Stimulated activated CD8-positive, alpha-beta memory T cell treated with anti-CD3 and anti-CD28 coated beads, Interleukin-15, amount 100 ng/mL, for 1 hour (primary cell): ENCODE results near the gene GTF2A2.
"Not testable (repeated sequence)": the region's sequence is repeated elsewhere in the genome, so short reads cannot be mapped to it uniquely, and the experiment has no call there.

Source experiments
- DNase-seq: peaks from one replicate; pipeline ENCODE4 v3.0.0-alpha.2; 2020; ENCODE audit warnings: low read depth

GTF2A2 gene

DNA sequence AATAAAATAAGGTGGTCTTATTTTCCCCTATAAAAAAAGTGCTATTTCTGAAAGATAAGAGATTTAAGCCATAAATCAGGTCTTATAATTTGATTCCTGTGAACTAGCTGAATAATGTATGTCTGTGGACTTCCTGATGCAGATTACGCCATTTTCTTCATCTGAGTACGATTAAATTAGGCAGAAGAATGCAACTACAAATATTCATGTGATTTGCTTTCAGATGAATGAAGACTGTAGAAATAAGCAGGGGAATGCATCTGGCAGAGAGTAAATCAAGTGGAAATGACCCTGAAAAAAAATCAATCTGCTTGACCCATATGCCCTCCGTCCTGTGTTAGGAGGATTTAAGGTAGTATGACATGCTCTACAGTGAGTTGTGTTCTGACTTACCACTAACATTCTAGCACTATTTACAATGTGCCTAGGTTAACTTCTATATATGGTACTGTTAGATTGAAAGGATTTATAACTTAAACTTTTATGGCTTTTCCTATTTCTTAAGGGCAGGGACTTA is 17.1 kb upstream of the GTF2A2 start:
- DNase-seq: no peak

GRCh38 chr15:59668556-59668955 is 11.2 kb upstream of the GTF2A2 start:
- DNase-seq: no peak

GRCh38 chr15:59662260-59662659 is 4.9 kb upstream of the GTF2A2 start:
- no peak for DNase-seq

GRCh38 chr15:59659366-59659765 is 2.1 kb upstream of the GTF2A2 start:
- no peak for DNase-seq

DNA sequence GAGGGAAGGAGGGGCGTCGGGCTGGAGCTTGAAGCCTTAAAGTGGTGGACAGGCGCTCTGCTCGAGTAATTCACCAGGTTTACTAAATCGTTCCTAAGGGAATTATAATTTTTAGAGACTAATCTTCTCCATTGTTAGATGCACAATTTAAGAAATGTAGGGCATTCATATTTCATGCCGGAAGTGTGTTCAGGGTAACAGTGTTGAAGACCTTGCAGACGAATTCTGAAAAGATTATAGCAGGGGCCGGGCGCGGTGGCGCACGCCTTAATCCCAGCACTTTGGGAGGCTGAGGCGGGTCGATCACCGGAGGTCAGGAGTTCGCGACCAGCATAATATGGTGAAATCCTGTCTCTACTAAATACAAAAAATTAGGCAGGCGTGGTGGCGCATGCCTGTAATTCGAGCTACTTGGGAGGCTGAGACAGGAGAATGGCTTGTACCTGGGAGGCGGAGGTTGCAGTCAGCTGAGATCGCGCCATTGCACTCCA is 365 bp upstream of the GTF2A2 start:
- DNase-seq: no peak

- no peak for DNase-seq
Observed at GRCh38 chr15:59654046-59654445, 3.3 kb downstream of the GTF2A2 start.

DNA sequence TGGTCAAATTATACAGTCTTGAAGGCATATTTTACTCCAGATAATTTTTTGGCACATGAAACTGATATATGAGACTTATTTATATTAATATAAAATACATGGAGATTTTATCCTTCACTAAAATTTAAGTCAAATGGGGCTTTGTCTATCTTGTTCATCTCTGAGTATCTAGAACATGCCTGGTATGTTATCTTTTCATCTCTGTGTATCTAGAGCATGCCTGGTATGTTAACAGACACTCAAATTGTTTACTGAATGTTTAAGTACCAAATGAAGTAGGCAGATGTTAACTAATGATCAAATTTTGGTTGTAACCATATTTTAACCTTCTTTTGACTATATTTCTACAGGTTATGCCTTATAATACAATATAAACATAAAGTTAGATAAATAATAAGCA is 7.7 kb downstream of the GTF2A2 start:
- no peak for DNase-seq

- no peak for DNase-seq
Observed at GRCh38 chr15:59647085-59647484, 10.2 kb downstream of the GTF2A2 start.

DNA sequence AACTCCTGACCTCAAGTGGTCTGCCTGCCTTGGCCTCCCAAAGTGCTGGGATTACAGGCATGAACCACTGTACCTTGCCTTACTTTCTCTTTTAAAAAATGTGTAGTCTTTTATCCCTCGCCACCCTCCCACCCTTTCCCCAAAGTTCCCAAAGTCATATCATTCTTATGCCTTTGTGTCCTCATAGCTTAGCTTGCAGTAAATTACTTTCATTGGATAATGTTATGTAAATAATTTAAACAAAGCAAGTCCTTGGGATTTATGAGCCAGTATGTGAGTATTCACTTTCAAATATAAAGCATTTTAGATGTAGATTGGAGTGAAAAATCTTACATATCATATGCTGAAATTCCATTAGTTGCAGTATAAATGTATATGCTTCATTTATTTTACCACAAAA is 11.0 kb downstream of the GTF2A2 start:
- no peak for DNase-seq

DNA sequence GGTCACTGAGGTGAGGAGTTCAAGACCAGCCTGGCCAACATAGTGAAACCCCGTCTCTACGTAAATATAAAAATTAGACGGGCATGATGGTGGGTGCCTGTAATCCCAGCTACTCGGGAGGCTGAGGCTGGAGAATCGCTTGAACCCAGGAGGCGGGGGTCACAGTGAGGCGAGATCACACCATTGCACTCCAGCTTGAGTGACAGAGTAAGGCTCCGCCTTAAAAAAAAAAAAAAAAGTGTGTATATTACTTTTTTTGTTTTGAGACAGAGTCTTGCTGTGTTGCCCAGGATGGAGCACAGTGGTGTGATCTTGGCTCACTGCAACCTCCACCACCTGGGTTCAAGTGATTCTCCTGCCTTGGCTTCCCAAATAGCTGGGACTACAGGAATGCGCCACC is 11.5 kb downstream of the GTF2A2 start:
- DNase-seq: not testable (repeated sequence)

- DNase-seq: no peak
Observed at GRCh38 chr15:59644756-59645155, 12.6 kb downstream of the GTF2A2 start.

DNA sequence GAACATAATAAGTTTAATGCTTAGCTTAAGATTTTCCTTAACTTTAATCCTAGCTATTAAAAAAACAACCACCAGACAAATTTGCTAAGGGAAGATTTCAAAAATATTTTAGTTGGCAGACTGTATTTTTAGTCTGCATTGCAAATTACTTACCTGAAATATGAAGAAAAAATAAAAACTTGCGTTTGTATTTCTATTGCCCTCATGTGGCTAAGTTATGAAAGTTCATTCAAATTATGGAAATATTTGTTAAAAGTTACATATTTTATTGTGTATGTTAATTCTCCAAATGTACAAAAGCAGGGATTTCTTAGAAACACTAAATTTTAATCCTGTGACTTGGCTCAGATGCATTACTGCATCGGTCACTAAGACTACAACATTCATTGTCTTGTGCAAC is 15.0 kb downstream of the GTF2A2 start:
- DNase-seq: no peak

DNA sequence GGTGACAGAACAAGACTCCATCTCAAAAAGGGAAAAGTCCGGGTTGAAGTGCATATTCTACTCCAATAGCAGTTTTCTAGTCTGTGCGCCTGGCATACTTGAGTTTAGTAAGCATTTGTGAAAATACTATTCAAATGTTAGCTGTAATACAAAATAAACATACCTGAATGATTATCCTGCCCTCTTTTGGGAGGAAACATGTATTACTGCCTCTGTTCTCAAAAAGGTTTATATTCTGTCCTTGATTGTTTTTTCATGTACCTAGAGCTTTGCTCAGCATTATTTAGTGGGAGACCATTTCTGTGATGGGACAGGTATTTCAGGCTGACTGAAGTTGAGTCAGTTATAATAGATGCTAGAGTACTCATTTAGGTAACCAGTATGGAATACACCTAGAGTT is 19.8 kb downstream of the GTF2A2 start:
- not testable (repeated sequence) for DNase-seq

DNA sequence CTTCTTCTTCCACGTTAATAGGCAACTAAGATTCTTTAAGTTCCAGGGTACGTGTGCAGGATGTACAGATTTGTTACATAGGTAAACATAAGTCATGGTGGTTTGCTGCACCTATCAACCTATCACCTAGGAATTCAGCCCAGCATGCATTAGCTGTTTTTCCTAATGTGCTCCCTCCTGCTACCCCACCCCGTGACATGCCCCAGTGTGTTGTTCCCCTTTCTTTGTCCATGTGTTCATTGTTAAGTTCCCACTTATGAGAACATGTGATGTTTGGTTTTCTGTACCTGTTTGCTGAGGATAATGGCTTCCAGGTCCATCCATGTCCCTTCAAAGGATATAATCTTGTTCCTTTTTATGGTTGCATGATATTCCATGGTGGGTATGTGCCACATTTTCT is 21.1 kb downstream of the GTF2A2 start:
- DNase-seq: no peak

GRCh38 chr15:59632714-59633113 is 24.6 kb downstream of the GTF2A2 start:
- no peak for DNase-seq

DNA sequence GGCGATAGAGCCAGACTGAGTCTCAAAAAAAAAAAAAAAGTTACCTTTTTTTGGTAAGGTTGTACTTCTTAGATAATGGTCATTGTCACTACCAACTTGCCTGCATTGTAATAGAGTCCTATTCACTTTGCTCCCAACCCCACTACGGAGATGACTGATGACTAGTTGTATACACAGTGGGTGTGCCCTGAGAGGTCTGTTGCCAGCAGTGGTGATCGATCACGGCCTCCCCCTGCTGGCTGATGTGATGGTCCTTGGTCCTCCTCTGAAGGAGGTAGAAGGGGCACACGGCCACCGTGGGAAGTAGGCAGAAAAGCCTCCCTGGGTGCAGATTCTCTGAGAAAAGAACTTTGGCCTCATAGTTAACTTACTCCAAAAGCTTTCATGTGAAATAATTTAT is 35.0 kb downstream of the GTF2A2 start:
- no peak for DNase-seq

- DNase-seq: no peak
Observed at GRCh38 chr15:59618406-59618805, 38.9 kb downstream of the GTF2A2 start.

DNA sequence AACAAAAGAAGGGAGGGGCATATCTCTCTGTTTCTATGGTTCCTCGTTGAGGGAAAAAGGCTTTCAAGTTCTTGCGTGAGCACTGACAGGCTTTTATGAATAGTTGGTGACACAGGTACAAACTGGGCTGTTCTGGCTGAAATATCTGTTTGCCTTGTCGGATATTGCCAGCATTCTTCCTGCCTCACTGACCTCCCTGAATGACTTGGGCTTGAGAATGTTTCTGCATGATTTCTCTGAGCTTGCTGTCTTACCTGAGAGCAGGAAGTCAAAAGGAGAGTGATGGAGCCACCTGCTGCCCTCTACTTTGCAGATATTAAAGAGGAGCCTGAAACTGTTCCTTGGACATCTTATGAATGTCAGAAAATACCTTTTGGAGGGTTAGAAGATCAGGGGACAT is 40.9 kb downstream of the GTF2A2 start:
- DNase-seq: no peak

- DNase-seq: no peak
Observed at GRCh38 chr15:59615661-59616060, 41.7 kb downstream of the GTF2A2 start.

- no peak for DNase-seq
Observed at GRCh38 chr15:59614153-59614552, 43.2 kb downstream of the GTF2A2 start.

DNA sequence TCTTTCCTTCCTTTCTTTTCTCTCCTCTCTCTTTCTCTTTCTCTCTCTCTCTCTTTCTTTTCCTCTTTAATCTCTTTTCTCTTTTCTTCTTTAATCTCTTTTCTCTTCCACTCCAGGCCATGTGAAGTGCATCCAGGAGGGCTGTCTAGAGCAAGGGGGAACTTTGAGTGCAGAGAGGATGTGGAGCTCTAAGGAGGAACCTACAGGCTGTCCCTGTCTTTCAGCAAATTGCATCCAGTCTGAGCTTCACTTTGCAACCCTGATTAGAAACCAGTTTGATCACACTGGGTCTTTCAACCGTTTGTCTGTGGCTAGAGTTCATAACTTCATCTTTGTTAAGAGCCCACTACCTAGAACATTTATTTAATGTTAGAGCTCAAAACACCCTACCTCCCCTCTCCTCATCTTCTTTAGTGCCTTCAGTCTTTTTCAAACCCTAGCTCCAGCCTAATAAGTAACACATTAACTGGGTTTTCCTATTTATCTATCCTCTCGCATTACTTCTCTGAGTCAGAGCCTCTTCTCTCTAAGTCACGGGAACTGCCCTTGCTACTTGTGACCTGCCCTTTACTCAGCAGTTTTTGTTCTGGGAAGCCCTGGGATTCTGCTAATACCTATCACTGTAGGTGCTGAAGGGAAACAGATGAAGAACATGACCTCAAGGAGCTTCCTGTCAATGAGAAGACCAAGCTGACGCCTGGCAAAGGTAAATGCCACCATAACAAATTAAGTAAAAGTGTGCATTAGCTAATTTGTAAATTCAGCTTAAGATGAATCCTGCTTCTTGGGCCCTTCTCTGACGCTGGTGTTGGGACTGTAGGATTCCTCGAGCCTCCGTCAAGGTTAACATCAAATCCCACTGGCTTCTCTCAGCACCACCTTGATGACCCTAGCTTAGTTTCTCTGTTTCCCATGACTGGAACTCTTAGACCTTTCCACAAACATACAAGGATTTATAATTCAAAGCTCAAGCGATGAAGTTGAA is 45.7 kb downstream of the GTF2A2 start, which contains the start of gene GCNT3:
TSS of gene GCNT3 (plus strand) at position 508 of the 985 bp plus-strand sequence. CDS start 6,456 bp downstream, outside the sequence.
- DNase-seq: no peak

GRCh38 chr15:59609730-59610712 is 47.3 kb downstream of the GTF2A2 start:
- no peak for DNase-seq
